Gastroesophageal sphincter (tissue), 3 donors: ENCODE data around the gene OGDH.

Experiments used
- CTCF ChIP-seq, 4 experiments: fragments of 200-600 bp in 2 of 4; fragments of 450-650 bp in 2 of 4; sonication (generic) in 1 of 4; IDR thresholded peaks; one replicate each; pipeline ENCODE4 v1.5.1; 2017 to 2019; ENCODE audit warnings: antibody characterized with exemption in 4 of 4, mild to moderate bottlenecking in 2 of 4, moderate library complexity in 2 of 4
- POLR2A ChIP-seq, 2 donors: fragments of 450-650 bp; IDR thresholded peaks; one replicate each; pipeline ENCODE4 v1.6.1; 2017; ENCODE audit warnings: antibody characterized with exemption in 2 of 2, mild to moderate bottlenecking in 2 of 2, moderate library complexity in 1 of 2

DNA sequence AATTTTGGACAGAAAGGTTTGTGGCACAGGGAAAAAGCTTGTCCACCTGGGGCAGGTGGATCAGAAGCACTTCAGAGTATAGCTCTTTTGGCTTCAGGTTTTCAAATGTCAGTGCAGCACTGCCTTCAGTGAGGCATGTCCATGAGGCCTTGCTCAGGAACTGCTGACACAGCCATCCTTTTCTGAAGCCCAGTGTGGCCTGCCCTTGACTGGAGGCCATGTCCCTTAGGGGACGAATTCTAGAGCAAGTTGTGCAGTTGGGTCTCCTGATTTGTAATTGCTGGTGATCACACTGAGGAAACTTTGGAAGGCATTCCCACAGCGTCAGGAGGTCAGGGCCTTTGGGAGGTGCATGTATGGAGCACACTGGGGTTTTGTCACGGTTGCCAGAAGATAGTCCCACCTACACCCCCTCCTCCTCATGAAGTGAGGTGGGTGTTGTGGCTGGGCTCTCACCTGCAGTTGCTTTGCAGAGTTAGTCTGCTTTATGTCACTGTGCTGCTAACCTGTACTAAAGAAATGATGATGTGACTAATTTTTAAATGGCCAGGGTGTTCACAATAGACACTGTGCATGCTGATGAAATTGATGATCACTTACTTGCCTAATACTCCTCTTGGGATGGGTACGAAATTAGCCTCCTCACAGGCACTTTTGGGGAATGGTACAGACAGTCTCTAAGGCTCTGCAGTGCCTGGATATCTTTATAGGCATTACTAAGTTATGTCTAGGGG, 41.7 kb downstream of the OGDH start:
- TF ChIP-seq CTCF (IDR thresholded peaks at IDR 0.05): no peak
- no peak for TF ChIP-seq POLR2A (IDR thresholded peaks at IDR 0.05)
